ENCODE measurements around the gene GPR55. TPM values are rescaled to one million over a fixed set of nuclear protein-coding genes. Genes with fewer than 3 reads are reported as not detected.
"Not testable (repeated sequence)": the region's sequence is repeated elsewhere in the genome, so short reads cannot be mapped to it uniquely, and the experiment has no call there.

The GPR55 gene
- total RNA-seq, 1 experiment from 2014 or later = not detected

GRCh38 chr2:230972046-230972445, 47.0 kb upstream of the GPR55 start:
- H3K27ac ChIP-seq = no peak overlapping the region
- no peaks in the 10 kb centered on the region for H3K9me3 ChIP-seq (ENCODE audit: insufficient read depth, low read depth)
- no peaks in the 10 kb centered on the region for H3F3A ChIP-seq (ENCODE audit: insufficient read depth, low read depth)
- no peaks in the 10 kb centered on the region for H3K9me2 ChIP-seq (ENCODE audit: insufficient read depth)
- no peaks in the 10 kb centered on the region for H4K20me1 ChIP-seq (ENCODE audit: insufficient read depth)
- no peak overlapping the region for H3K4me2 ChIP-seq
- intact Hi-C loops (cut with micrococcal nuclease; ENCODE audit: unreplicated experiment) = no loop called here
- no peaks in the 10 kb centered on the region for H3K27me3 ChIP-seq (ENCODE audit: insufficient read depth, low read depth)
- DNase-seq = no peak
- no peaks in the 10 kb centered on the region for H3K36me3 ChIP-seq (ENCODE audit: low read depth)
- no peaks in the 10 kb centered on the region; the same call in 1 of the 2 replicates for H3K4me1 ChIP-seq (replicated peaks; ENCODE audit: insufficient read depth)
- CTCF ChIA-PET = interaction anchor here (0.6 kb wide), 1 partner anchor 41 kb away, joined by 3 read pairs; no protein-coding TSS in a partner anchor
- H3K79me2 ChIP-seq (ENCODE audit: low read depth) = no peaks in the 10 kb centered on the region
- no peak for TF ChIP-seq CTCF (conservative IDR thresholded peaks at IDR 0.05)
- no peak for TF ChIP-seq EZH2 (IDR thresholded peaks at IDR 0.05; ENCODE audit: low read depth)
- no peak overlapping the region for H3K4me3 ChIP-seq
- no peak overlapping the region for H2AFZ ChIP-seq
- POLR2A ChIA-PET (ENCODE audit: unreplicated experiment) = no interaction called here
- BruUV-seq (replicated peaks) = no TSS peak

GRCh38 chr2:230969659-230970015, 44.6 kb upstream of the GPR55 start:
- no TSS peak for BruUV-seq (replicated peaks)
- CTCF ChIA-PET = no interaction called here
- peak overlapping the region; percentile 57 for H3K4me2 ChIP-seq
- no peaks in the 10 kb centered on the region for H3K9me3 ChIP-seq (ENCODE audit: insufficient read depth, low read depth)
- no peaks in the 10 kb centered on the region for H3K36me3 ChIP-seq (ENCODE audit: low read depth)
- H3K4me3 ChIP-seq = no peak overlapping the region
- H3K27ac ChIP-seq = no peak overlapping the region
- H3K4me1 ChIP-seq (replicated peaks; ENCODE audit: insufficient read depth) = no peaks in the 10 kb centered on the region; the same call in 1 of the 2 replicates
- no peaks in the 10 kb centered on the region for H3K9me2 ChIP-seq (ENCODE audit: insufficient read depth)
- H2AFZ ChIP-seq = no peak overlapping the region
- no peak for DNase-seq
- no peaks in the 10 kb centered on the region for H3K79me2 ChIP-seq (ENCODE audit: low read depth)
- no peaks in the 10 kb centered on the region for H4K20me1 ChIP-seq (ENCODE audit: insufficient read depth)
- intact Hi-C loops (cut with micrococcal nuclease; ENCODE audit: unreplicated experiment) = no loop called here
- TF ChIP-seq CTCF (conservative IDR thresholded peaks at IDR 0.05) = no peak
- POLR2A ChIA-PET (ENCODE audit: unreplicated experiment) = no interaction called here
- H3K27me3 ChIP-seq (ENCODE audit: insufficient read depth, low read depth) = no peaks in the 10 kb centered on the region
- H3F3A ChIP-seq (ENCODE audit: insufficient read depth, low read depth) = no peaks in the 10 kb centered on the region

GRCh38 chr2:230968921-230969658, 44.0 kb upstream of the GPR55 start:
- no peak for DNase-seq
- peak overlapping the region; percentile 62; the same call in 1 of the 2 replicates for H2AFZ ChIP-seq
- no peaks in the 10 kb centered on the region for H3K79me2 ChIP-seq (ENCODE audit: low read depth)
- peak overlapping the region; percentile 57 for H3K4me2 ChIP-seq
- no peak for TF ChIP-seq CTCF (conservative IDR thresholded peaks at IDR 0.05)
- TF ChIP-seq EZH2 (IDR thresholded peaks at IDR 0.05; ENCODE audit: low read depth) = no peak
- H3K9me2 ChIP-seq (ENCODE audit: insufficient read depth) = no peaks in the 10 kb centered on the region
- intact Hi-C loops (cut with micrococcal nuclease; ENCODE audit: unreplicated experiment) = no loop called here
- H4K20me1 ChIP-seq (ENCODE audit: insufficient read depth) = no peaks in the 10 kb centered on the region
- H3K4me3 ChIP-seq = no peak overlapping the region; the same call in 1 of the 2 replicates
- H3F3A ChIP-seq (ENCODE audit: insufficient read depth, low read depth) = no peaks in the 10 kb centered on the region
- no peaks in the 10 kb centered on the region for H3K27me3 ChIP-seq (ENCODE audit: insufficient read depth, low read depth)
- no peaks in the 10 kb centered on the region for H3K9me3 ChIP-seq (ENCODE audit: insufficient read depth, low read depth)
- H3K4me1 ChIP-seq (replicated peaks; ENCODE audit: insufficient read depth) = no peaks in the 10 kb centered on the region; the same call in 1 of the 2 replicates
- no peak overlapping the region for H3K27ac ChIP-seq
- no TSS peak for BruUV-seq (replicated peaks)
- ChIA-PET CTCF (no interaction called here), POLR2A (ENCODE audit: unreplicated experiment) (no interaction called here)
- no peaks in the 10 kb centered on the region for H3K36me3 ChIP-seq (ENCODE audit: low read depth)

- H3K4me1 ChIP-seq (replicated peaks; ENCODE audit: insufficient read depth); H3K27ac ChIP-seq; CTCF ChIA-PET; H3K27me3 ChIP-seq (ENCODE audit: insufficient read depth, low read depth); H3K9me2 ChIP-seq (ENCODE audit: insufficient read depth); H2AFZ ChIP-seq; intact Hi-C loops (cut with micrococcal nuclease; ENCODE audit: unreplicated experiment); H3K79me2 ChIP-seq (ENCODE audit: low read depth); H3K36me3 ChIP-seq (ENCODE audit: low read depth); H3F3A ChIP-seq (ENCODE audit: insufficient read depth, low read depth); POLR2A ChIA-PET (ENCODE audit: unreplicated experiment); H4K20me1 ChIP-seq (ENCODE audit: insufficient read depth); DNase-seq; H3K4me2 ChIP-seq; BruUV-seq (replicated peaks); H3K4me3 ChIP-seq; H3K9me3 ChIP-seq (ENCODE audit: insufficient read depth, low read depth): not testable (repeated sequence)
Observed at GRCh38 chr2:230968314-230968713, 43.3 kb upstream of the GPR55 start.

Data from PC-9 (cell line).